HG03064 (cell line): ENCODE data around the gene GOLGA6L1.
"Not testable (repeated sequence)": the region's sequence is repeated elsewhere in the genome, so short reads cannot be mapped to it uniquely, and the experiment has no call there.

ENCODE experiments used
- ATAC-seq: cut with Tn5 transposase; IDR thresholded peaks from one replicate; pipeline ENCODE4 v1.9.1; 2021; ENCODE audit warnings: low read depth; ENCODE audit not compliant: unreplicated experiment

GOLGA6L1 gene

DNA sequence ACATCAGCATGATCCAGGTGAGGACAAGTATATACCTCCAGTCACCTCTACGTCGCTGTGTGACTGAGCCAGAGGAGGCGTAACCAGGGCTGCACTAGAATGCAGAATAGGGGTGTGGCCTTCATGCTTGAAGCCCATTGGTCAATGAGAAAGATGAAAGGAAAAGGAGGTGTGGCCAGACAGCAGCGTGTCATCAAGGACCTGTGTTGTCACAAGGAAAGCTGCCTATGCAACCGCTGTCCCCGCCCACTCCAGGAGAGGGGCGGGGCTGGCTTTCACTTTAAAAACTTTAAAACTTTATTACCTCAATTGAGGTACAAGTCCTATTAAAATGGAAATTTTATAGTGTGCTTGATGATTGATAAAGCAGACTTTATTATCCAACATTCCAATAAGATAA is at the start of gene GOLGA6L1:
TSS of gene GOLGA6L1 (minus strand) at position 101 of the 400 bp plus-strand sequence. CDS start at position 10, 91 bp downstream.
- not testable (repeated sequence) for ATAC-seq

DNA sequence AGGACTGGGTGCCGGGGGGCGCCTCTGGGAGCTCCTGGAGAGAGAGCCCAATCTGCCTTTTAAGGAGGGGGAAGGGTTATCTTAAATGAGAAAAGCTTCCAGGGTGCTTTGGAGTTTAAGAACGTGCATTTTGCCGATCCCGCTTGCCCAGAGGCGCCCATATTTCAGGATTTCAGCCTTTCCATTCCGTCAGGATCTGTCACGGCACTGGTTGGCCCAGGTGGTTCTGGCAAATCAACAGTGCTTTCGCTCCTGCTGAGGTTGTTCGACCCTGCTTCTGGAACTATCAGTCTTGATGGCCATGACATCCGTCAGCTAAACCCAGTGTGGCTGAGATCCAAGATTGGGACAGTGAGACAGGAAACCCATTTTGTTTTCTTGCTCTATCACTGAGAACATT is 44.6 kb upstream of the GOLGA6L1 start:
- ATAC-seq, result not testable (repeated sequence)

- not testable (repeated sequence) for ATAC-seq
Measured at GRCh38 chr15:23180547-23180927, 43.9 kb upstream of the GOLGA6L1 start.

DNA sequence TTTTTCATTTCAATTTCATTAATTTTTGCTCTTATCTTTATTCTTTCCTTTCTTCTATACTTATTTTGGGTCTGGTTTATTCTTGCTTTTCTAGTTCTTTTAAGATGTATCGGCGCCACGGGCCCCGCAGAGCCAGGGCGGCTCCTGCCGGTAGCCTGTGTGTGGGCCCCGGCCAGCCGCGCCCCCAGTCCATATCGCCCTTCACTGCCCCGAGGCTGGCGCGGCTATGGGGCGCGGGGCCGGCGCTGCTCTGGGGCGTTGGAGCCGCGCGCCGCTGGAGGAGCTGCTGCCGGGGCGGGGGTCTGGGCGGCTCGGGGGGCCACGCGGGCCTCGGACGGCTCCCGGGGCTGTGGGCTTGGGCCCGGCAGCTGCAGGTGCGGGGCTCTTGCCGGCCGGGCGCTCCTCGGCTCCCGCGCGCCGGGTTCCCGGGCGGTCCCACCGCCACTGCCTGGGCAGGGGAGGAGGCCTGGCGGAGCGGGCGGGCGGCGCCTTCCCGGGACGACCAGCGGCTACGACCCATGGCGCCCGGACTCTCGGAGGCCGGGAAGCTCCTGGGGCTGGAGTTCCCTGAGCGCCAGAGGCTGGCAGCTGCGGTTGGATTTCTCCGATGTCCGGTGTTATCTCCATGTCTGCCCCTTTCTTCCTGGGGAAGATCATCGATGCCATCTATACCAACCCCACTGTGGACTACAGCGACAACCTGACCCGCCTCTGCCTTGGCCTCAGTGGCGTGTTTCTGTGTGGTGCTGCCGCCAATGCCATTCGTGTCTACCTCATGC is 43.3 kb upstream of the GOLGA6L1 start:
- ATAC-seq, result not testable (repeated sequence)

DNA sequence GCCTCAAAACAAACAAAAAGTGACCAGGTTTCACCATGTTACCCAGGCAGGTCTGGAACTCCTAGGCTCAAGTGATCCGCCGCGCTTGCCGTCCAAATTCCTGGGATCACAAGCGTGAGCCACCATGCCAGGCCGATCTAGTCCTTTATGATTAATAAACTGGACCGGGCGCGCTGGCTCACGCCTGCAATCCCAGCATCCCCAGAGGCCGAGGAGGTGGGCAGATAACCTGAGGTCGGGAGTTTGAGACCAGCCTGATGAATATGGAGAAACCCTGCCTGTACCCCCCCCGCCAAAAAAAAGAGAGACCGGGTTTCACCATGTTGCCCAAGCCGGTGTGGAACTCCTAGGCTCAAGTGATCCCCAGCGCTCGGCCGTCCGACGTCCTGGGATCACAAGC is 40.1 kb upstream of the GOLGA6L1 start:
- ATAC-seq, result not testable (repeated sequence)

DNA sequence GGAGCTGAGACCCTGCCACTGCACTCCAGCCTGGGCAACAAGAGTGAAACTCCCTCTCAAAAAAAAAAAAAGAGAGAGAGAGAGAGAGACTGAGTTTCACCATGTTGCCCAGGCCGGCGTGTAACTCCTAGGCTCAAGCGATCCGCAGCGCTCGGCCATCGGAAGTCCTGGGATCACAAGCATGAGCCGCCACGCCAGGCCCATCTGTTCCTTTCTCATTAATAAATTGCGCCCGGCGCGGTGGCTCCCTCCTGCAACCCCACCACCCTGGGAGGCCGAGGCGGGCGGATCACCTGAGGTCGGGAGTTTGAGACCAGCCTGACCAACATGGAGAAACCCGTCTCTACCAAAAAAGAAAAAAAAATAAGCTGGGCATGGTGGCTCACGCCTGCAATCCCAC is 39.0 kb upstream of the GOLGA6L1 start:
- ATAC-seq, result not testable (repeated sequence)

DNA sequence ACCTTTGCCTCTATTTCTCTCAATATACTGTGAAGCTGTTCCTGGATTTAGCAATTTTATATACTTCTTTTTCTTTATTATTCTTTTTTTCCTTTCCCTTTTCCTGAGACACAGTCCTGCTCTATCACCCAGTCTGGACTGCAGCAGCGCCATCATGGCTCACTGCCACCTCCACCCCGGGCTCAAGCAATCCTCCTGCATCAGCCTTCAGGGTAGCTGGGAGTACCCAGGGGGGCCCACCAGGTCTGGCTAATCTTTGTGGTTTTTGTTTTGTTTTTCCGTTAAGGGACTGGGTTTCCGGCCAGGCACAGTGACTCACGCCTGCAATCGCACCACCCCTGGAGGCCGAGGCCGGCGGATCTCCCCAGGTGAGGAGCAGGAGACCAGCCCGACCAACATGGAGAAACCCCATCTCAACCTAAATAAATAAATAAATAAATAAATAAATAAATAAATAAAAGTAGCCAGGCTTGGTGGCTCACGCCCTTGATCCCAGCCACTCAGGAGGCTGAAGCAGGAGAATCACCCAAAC is 38.1 kb upstream of the GOLGA6L1 start:
- ATAC-seq, result not testable (repeated sequence)

- ATAC-seq, result not testable (repeated sequence)
Measured at GRCh38 chr15:23132787-23133186, 3.8 kb downstream of the GOLGA6L1 start.

DNA sequence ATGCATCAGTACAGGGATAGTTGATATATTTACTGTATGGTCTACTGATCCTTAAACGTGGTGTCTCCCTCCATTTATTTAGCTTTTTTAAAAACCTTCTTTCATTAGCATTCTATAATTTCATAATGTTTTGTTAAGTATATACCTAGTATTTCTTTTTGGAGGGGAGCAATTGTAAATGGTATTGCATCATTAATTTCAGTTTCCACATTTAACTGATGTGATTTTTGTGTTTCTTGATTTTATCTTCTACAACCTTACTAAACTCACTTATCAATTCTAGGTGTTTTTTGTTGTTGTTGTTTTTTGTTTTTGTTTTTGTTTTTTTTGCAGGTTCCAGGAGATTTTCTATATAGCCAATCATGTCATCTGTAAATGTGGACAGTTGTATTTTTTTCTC is 18.4 kb downstream of the GOLGA6L1 start:
- ATAC-seq, result no peak

DNA sequence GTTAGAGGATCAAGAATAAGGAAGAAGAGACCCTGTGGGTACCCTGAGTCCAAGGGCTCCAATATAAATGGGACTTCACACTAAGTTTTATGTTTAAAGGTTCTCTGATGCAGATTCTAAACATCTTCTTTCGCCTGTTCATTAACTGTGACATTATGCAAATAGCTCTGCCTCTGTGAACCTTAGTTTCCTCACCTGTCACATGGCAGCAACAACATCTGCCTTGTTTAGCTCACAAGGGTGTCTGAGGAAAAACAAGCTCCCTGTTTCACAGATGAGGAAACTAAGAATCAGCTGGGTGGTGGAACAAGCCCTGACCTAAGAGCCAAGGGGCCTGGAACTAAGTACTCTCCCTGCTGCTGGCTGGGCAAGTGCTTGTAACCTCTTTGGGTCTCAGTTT is 40.8 kb downstream of the GOLGA6L1 start:
- ATAC-seq, result no peak

DNA sequence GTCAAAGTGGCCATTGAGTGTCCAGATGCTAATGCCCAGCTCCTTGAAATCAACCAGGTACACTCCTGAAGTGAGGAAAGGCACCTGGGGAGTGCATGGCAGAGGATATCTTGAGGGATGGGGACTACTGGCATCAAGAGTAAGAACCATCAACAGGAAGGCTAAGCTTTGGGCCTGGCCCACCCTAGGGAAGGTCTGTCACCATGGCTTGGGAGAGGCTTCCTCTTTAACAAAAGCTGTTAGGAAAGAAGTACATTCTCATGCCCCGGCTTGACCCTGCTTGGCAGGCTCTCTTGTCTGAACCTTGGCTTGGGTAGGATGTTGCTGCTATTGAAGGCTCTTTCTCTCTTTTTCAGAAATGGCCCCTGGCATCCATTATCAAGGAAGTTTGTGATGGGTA is 53.5 kb downstream of the GOLGA6L1 start:
- no peak for ATAC-seq

DNA sequence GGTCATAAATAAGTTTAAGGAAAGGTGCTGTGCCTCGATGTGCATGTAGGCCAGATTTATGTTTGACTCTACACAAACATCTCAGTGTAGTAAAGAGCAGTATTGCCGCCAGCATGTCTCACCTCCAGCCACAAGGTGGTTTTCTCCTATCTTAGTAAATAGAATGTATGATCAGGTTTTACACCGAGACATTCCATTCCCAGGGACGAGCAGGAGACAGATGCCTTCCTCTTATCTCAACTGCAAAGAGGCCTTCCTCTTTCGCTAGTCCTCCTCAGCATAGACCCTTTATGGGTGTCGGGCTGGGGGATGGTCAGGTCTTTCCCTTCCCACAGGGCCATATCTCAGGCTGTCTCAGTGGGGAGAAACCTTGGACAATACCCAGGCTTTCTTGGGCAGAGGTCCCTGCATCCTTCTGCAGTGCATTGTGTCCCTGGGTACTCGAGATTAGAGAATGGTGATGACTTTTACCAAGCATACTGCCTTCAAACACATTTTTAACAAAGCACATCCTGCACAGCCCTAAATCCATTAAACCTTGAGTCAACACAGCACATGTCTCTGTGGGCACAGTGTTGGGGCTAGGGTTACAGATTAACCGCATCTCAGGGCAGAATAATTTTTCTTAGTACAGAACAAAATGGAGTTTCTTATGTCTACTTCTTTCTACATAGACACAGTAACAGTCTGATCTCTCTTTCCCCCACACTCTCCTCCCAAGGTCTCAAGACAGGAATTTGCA is 54.5 kb downstream of the GOLGA6L1 start:
- not testable (repeated sequence) for ATAC-seq

GRCh38 chr15:23081271-23081670 is 55.4 kb downstream of the GOLGA6L1 start:
- no peak for ATAC-seq

DNA sequence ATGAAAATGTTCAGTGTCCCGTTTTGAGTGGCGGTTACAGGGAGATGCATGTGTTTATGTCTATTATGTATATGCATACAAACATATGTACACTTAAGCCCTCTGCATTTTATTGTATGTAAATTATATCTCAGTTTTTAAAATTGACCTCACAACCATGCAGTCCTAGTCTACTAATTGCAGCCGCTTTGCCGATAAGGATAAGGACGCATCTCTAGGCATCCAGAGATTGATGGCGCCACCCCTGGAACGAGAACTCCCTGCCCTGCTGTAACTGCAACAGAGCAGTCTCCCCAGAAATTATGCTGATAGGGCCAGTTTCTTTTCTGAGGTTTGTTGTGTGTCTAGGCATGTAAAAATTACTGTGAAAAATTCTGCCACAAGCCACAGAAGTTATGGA is 56.9 kb downstream of the GOLGA6L1 start:
- no peak for ATAC-seq
